Mesenchymal stem cell (in vitro differentiated cells and primary cell): Measurements from ENCODE around the gene SKAP1.
A peak's percentile ranks its signal among the peaks of the same experiment; 100 is the strongest.

Experiments used
- DNase-seq: peaks from one replicate; pipeline ENCODE4 v3.0.0-alpha.2; 2013
- H2AFZ ChIP-seq: one replicate; pipeline ENCODE4 v1.6.1; 2013; ENCODE audit warnings: low read depth, mild to moderate bottlenecking, control low read depth, inconsistent platforms, low read length, moderate library complexity
- H2AK5ac ChIP-seq: 2 replicates; pipeline ENCODE4 v1.6.1; 2013; ENCODE audit warnings: low read length, moderate library complexity, mild to moderate bottlenecking, inconsistent platforms; ENCODE audit not compliant: severe bottlenecking
- H2BK120ac ChIP-seq: one replicate; pipeline ENCODE4 v1.6.1; 2013; ENCODE audit warnings: low read depth, mild to moderate bottlenecking, inconsistent platforms, low read length, moderate library complexity
- H2BK12ac ChIP-seq, 2 experiments: one replicate each; pipeline ENCODE4 v1.6.1; 2013; ENCODE audit warnings: inconsistent platforms in 2 of 2, low read length in 2 of 2, mild to moderate bottlenecking in 2 of 2, moderate library complexity in 2 of 2, control low read depth in 1 of 2
- H2BK15ac ChIP-seq: one replicate; pipeline ENCODE4 v1.6.1; 2013; ENCODE audit warnings: mild to moderate bottlenecking, low read depth, inconsistent platforms; ENCODE audit not compliant: poor library complexity, severe bottlenecking
- H2BK5ac ChIP-seq: 2 replicates; pipeline ENCODE4 v1.6.1; 2013; ENCODE audit warnings: low read depth, mild to moderate bottlenecking, low read length, control low read depth, inconsistent platforms; ENCODE audit not compliant: poor library complexity, severe bottlenecking
- H3K14ac ChIP-seq, 2 experiments: one replicate each; pipeline ENCODE4 v1.6.1; 2013; ENCODE audit warnings: inconsistent platforms in 2 of 2, low read length in 2 of 2, control low read depth in 1 of 2, mild to moderate bottlenecking in 1 of 2, moderate library complexity in 1 of 2
- H3K18ac ChIP-seq, 2 experiments: one replicate each; pipeline ENCODE4 v1.6.1; 2013; ENCODE audit warnings: inconsistent platforms in 2 of 2, low read length in 2 of 2, control low read depth in 1 of 2, low read depth in 1 of 2, mild to moderate bottlenecking in 1 of 2
- H3K23ac ChIP-seq, 2 experiments: one replicate each; pipeline ENCODE4 v1.6.1; 2013; ENCODE audit warnings: inconsistent platforms in 2 of 2, low read length in 2 of 2, mild to moderate bottlenecking in 2 of 2, moderate library complexity in 2 of 2, control low read depth in 1 of 2
- H3K27ac ChIP-seq: 2 replicates; pipeline ENCODE4 v1.5.1; 2013; ENCODE audit warnings: mild to moderate bottlenecking, moderate library complexity, low read length, control low read depth, inconsistent platforms; ENCODE audit not compliant: poor library complexity, severe bottlenecking
- H3K27me3 ChIP-seq, 2 experiments: 2 replicates each; pipeline versions ENCODE4 v1.6.1 to v1.7.0; 2013; ENCODE audit warnings: low read length in 2 of 2, mild to moderate bottlenecking in 2 of 2, moderate library complexity in 2 of 2, control low read depth in 1 of 2, inconsistent platforms in 1 of 2; ENCODE audit not compliant: control insufficient read depth in 1 of 2, insufficient read depth in 1 of 2
- H3K36me3 ChIP-seq, 2 experiments: 2 replicates each; pipeline versions ENCODE4 v1.6.1 to v1.7.0; 2013; ENCODE audit warnings: low read length in 2 of 2, control low read depth in 1 of 2, inconsistent platforms in 1 of 2, low read depth in 1 of 2, mild to moderate bottlenecking in 1 of 2; ENCODE audit not compliant: insufficient read depth in 2 of 2, control insufficient read depth in 1 of 2
- H3K4ac ChIP-seq, 2 experiments: one replicate each; pipeline ENCODE4 v1.6.1; 2013; ENCODE audit warnings: inconsistent platforms in 2 of 2, low read length in 2 of 2, mild to moderate bottlenecking in 2 of 2, moderate library complexity in 2 of 2, control low read depth in 1 of 2, low read depth in 1 of 2
- H3K4me1 ChIP-seq: 2 replicates; pipeline ENCODE4 v1.6.1; 2013; ENCODE audit warnings: low read depth, low read length, control low read depth; ENCODE audit not compliant: control insufficient read depth, insufficient read depth
- H3K4me2 ChIP-seq: 2 replicates; pipeline ENCODE4 v1.6.1; 2013; ENCODE audit warnings: low read length, mild to moderate bottlenecking, inconsistent platforms; ENCODE audit not compliant: poor library complexity, severe bottlenecking
- H3K4me3 ChIP-seq, 2 experiments: 2 replicates each; pipeline versions ENCODE4 v1.5.1 to v1.7.0; 2013; ENCODE audit warnings: low read length in 2 of 2, mild to moderate bottlenecking in 2 of 2, control low read depth in 1 of 2, low read depth in 1 of 2; ENCODE audit not compliant: insufficient read depth in 1 of 2
- H3K79me1 ChIP-seq: replicated peaks from 2 replicates; pipeline ENCODE4 v1.6.1; 2013; ENCODE audit warnings: mild to moderate bottlenecking, control low read depth, low read length, inconsistent platforms; ENCODE audit not compliant: poor library complexity, severe bottlenecking
- H3K9ac ChIP-seq: 2 replicates; pipeline ENCODE4 v1.7.0; 2013; ENCODE audit warnings: mild to moderate bottlenecking, low read length, moderate library complexity
- H3K9me3 ChIP-seq: 2 replicates; pipeline ENCODE4 v1.7.0; 2013; ENCODE audit warnings: mild to moderate bottlenecking, low read length; ENCODE audit not compliant: control insufficient read depth
- H4K8ac ChIP-seq: one replicate; pipeline ENCODE4 v1.6.1; 2013; ENCODE audit warnings: inconsistent platforms, mild to moderate bottlenecking, low read length, moderate library complexity
- H4K91ac ChIP-seq: one replicate; pipeline ENCODE4 v1.6.1; 2013; ENCODE audit warnings: mild to moderate bottlenecking, low read length, inconsistent platforms
- WGBS: methylation state at CpG from one replicate; pipeline ENCODE4 v1.1.7; 2013; ENCODE audit warnings: mixed read lengths; 5-methylcytosine and 5-hydroxymethylcytosine counted together

SKAP1 gene

DNA sequence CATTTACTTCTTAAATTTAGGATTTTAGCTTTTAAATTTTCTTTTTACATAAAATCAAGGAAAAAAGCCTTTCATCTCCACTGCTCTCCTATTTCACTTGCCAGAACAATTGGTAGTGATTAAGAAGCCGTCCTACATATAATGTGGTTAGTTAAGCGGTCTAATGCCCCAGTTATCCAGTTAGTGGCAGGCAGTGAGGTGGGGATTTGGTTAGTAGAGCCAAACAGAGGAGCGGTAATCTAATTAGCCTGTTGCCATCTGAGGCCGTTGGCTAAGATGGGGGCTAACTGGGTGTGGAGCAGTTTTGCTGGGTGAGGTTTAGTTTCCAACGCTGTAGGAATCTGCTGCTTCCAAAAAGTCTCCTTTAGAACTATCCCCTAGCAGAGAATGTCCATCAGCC, 300.0 kb downstream of the SKAP1 start:
- no peak overlapping the region for H3K23ac ChIP-seq
- H3K27me3 ChIP-seq, result peaks cover 0 to 4% of the 10 kb centered on the region in 2 experiments
- no peak overlapping the region for H2BK12ac ChIP-seq
- H2AK5ac ChIP-seq, result peak overlapping the region; percentile 39
- no peaks in the 10 kb centered on the region for H3K79me1 ChIP-seq
- H3K14ac ChIP-seq, result no peak overlapping the region
- no peak overlapping the region for H2BK15ac ChIP-seq
- no peak overlapping the region for H2AFZ ChIP-seq
- H3K18ac ChIP-seq, result no peak overlapping the region
- no peak overlapping the region for H3K4me3 ChIP-seq
- no peak overlapping the region for H3K4me2 ChIP-seq
- H3K36me3 ChIP-seq, result peaks cover 7 to 9% of the 10 kb centered on the region in 2 experiments
- H3K9me3 ChIP-seq, result no peaks in the 10 kb centered on the region
- DNase-seq, result no peak
- H2BK120ac ChIP-seq, result no peak overlapping the region
- no peak overlapping the region for H3K9ac ChIP-seq
- 63% methylated on average over 3 of the region's 5 CpGs for WGBS
- peaks cover 6% of the 10 kb centered on the region for H3K4me1 ChIP-seq
- H2BK5ac ChIP-seq, result no peak overlapping the region
- peak overlapping the region in 1 of 2 experiments; percentile 33 for H3K4ac ChIP-seq
- H3K27ac ChIP-seq, result no peak overlapping the region
- no peak overlapping the region for H4K8ac ChIP-seq
- H4K91ac ChIP-seq, result no peak overlapping the region

GRCh38 chr17:48128400-48128799, 301.6 kb downstream of the SKAP1 start:
- 42% methylated on average over 3 of the region's 5 CpGs for WGBS
- no peaks in the 10 kb centered on the region for H3K9me3 ChIP-seq
- no peak for DNase-seq

DNA sequence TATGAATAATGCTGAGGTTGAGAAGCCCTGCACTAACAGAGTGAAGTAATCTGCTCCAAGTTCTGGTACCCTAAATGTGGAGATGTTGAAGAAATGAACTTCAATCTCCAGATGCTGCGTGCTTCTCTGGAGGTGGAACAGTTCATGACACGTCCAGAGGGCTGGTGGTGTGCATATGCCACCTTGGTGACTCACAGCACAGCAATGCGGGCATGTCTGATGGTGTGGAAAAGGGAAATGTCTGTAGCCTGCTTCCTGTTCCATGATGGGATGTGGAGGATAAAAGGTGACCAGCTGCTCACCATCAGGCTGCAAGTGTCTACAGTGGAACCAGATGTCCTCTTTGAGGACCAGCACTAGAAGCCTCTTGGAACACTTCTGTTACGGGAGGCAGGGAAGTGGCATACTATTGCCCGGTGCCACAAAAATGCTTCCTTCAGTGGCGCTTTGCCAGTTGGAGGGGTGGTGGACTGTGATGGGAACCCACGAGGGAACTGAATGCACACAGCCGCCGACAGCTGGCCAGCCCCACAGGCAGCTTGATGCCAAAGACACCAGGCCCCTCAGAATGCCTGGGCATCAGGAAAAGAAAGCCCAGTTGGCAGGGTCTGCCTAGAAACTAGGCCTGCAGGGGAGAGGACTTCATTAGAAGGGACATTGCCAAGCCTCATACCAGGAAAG, 302.5 kb downstream of the SKAP1 start:
- no peak overlapping the region for H4K91ac ChIP-seq
- no peak overlapping the region for H3K23ac ChIP-seq
- H3K18ac ChIP-seq, result no peak overlapping the region
- no peak overlapping the region for H2AFZ ChIP-seq
- H3K36me3 ChIP-seq, result peaks cover 19 to 22% of the 10 kb centered on the region in 2 experiments
- peak; percentile 16 for DNase-seq
- H3K27ac ChIP-seq, result no peak overlapping the region
- no peak overlapping the region for H2BK120ac ChIP-seq
- H4K8ac ChIP-seq, result no peak overlapping the region
- H3K4me3 ChIP-seq, result no peak overlapping the region
- H3K27me3 ChIP-seq, result peaks cover 0 to 4% of the 10 kb centered on the region in 2 experiments
- H3K79me1 ChIP-seq, result peaks cover 5% of the 10 kb centered on the region
- H3K9ac ChIP-seq, result no peak overlapping the region
- 86% methylated on average over 9 of the region's 9 CpGs for WGBS
- no peak overlapping the region for H3K14ac ChIP-seq
- H2BK12ac ChIP-seq, result no peak overlapping the region
- H3K9me3 ChIP-seq, result no peaks in the 10 kb centered on the region
- no peak overlapping the region for H2BK5ac ChIP-seq
- no peak overlapping the region for H3K4ac ChIP-seq
- no peak overlapping the region for H2AK5ac ChIP-seq
- H3K4me2 ChIP-seq, result no peak overlapping the region
- no peak overlapping the region for H2BK15ac ChIP-seq
- H3K4me1 ChIP-seq, result peaks cover 6% of the 10 kb centered on the region

More at GRCh38 chr17:48128400-48128799, 301.6 kb downstream of the SKAP1 start:
- H3K36me3 ChIP-seq, result peaks cover 12 to 13% of the 10 kb centered on the region in 2 experiments
- no peak overlapping the region for H2BK12ac ChIP-seq
- H2BK5ac ChIP-seq, result no peak overlapping the region
- H3K27ac ChIP-seq, result no peak overlapping the region
- H3K9ac ChIP-seq, result no peak overlapping the region
- H2BK15ac ChIP-seq, result no peak overlapping the region
- H4K91ac ChIP-seq, result no peak overlapping the region
- no peak overlapping the region for H2BK120ac ChIP-seq
- H3K4me1 ChIP-seq, result peaks cover 6% of the 10 kb centered on the region
- H3K23ac ChIP-seq, result no peak overlapping the region
- H3K27me3 ChIP-seq, result peaks cover 0 to 4% of the 10 kb centered on the region in 2 experiments
- H3K4me2 ChIP-seq, result no peak overlapping the region
- H3K14ac ChIP-seq, result no peak overlapping the region
- H3K18ac ChIP-seq, result no peak overlapping the region
- H3K4ac ChIP-seq, result no peak overlapping the region
- H3K4me3 ChIP-seq, result no peak overlapping the region
- H3K79me1 ChIP-seq, result no peaks in the 10 kb centered on the region
- no peak overlapping the region for H2AK5ac ChIP-seq
- H4K8ac ChIP-seq, result no peak overlapping the region
- H2AFZ ChIP-seq, result no peak overlapping the region

DNA sequence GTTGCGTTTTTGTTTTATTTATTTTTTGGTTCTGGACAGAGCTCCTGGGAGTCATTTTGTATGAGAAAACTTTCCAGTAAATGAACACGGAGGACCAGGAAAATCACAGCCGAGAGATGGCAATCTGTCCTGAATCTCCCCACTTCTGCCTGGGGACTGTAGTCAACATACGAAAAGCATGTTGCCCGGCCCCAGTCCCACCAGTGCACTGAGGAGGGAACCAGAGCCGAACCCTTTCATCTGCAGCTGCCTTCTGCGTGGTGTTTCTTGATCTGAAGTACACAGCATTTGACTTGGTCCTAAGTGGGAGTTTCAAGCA, 303.5 kb downstream of the SKAP1 start:
- Histone ChIP-seq H3K27ac (no peak overlapping the region), H3K4me1 (peaks cover 6% of the 10 kb centered on the region), H3K36me3 (peaks cover 29 to 32% of the 10 kb centered on the region in 2 experiments), H3K27me3 (no peaks in the 10 kb centered on the region), H3K18ac (no peak overlapping the region), H3K14ac (no peak overlapping the region), H3K79me1 (peaks cover 10% of the 10 kb centered on the region), H2BK12ac (no peak overlapping the region), H3K4me2 (no peak overlapping the region), H2BK15ac (no peak overlapping the region), H2AK5ac (no peak overlapping the region), H3K4me3 (no peak overlapping the region), H2AFZ (no peak overlapping the region), H3K23ac (no peak overlapping the region), H3K9me3 (no peaks in the 10 kb centered on the region), H4K8ac (no peak overlapping the region), H3K4ac (no peak overlapping the region), H2BK120ac (no peak overlapping the region), H2BK5ac (no peak overlapping the region), H4K91ac (no peak overlapping the region), H3K9ac (no peak overlapping the region)
- 91% methylated on average over 7 of the region's 7 CpGs for WGBS
- DNase-seq, result no peak
